ENCODE data around the gene ZNF587.
"Not testable (repeated sequence)": the region's sequence is repeated elsewhere in the genome, so short reads cannot be mapped to it uniquely, and the experiment has no call there.

Gene ZNF587

DNA sequence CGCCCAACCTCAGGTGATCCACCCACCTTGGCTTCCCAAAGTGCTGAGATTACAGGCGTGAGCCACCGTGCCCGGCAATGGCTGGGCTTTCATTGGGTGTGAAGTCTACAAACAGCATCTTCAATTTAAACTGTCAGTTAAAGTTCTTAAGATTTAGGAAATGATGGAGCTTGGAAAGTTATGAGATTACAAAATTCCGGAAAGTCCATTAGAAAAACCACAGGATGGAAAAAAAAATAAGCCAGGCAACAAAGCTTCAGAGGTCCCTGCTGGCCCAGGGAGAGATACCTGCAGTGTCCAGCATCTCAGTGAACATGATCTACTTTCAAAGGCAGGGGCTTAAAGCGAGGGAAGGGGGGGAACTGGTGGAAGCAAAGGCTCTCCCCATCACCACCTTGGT, 24.1 kb upstream of the ZNF587 start:
- DNase-seq (no peak), ATAC-seq (ENCODE audit: insufficient read depth, low read depth) (no peak)
- H2AFZ ChIP-seq (ENCODE audit: low read depth, low read length), result no peak overlapping the region
- H3K9ac ChIP-seq (ENCODE audit: low read depth, low read length), result no peak overlapping the region
- no peak overlapping the region for H3K4me3 ChIP-seq (ENCODE audit: low read depth in 1 of 2, low read length in 2 of 2)
- H3K27me3 ChIP-seq (ENCODE audit: insufficient read depth, low read length, poor library complexity), result no peaks in the 10 kb centered on the region
- no peaks in the 10 kb centered on the region for H3K9me3 ChIP-seq (ENCODE audit: insufficient read depth, low read length, severe bottlenecking)
- H4K20me1 ChIP-seq (ENCODE audit: insufficient read depth, low read length), result peaks cover 32% of the 10 kb centered on the region
- TF ChIP-seq, protein P1, sequence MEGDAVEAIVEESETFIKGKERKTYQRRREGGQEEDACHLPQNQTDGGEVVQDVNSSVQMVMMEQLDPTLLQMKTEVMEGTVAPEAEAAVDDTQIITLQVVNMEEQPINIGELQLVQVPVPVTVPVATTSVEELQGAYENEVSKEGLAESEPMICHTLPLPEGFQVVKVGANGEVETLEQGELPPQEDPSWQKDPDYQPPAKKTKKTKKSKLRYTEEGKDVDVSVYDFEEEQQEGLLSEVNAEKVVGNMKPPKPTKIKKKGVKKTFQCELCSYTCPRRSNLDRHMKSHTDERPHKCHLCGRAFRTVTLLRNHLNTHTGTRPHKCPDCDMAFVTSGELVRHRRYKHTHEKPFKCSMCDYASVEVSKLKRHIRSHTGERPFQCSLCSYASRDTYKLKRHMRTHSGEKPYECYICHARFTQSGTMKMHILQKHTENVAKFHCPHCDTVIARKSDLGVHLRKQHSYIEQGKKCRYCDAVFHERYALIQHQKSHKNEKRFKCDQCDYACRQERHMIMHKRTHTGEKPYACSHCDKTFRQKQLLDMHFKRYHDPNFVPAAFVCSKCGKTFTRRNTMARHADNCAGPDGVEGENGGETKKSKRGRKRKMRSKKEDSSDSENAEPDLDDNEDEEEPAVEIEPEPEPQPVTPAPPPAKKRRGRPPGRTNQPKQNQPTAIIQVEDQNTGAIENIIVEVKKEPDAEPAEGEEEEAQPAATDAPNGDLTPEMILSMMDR (IDR thresholded peaks at IDR 0.05; ENCODE audit: borderline replicate concordance, extremely low read depth, low read length, poor library complexity, severe bottlenecking), result no peak
- no peak for TF ChIP-seq EZH2 (IDR thresholded peaks at IDR 0.05; ENCODE audit: borderline replicate concordance, low read depth, low read length, severe bottlenecking)
- no peak overlapping the region for H3K4me2 ChIP-seq (ENCODE audit: insufficient read depth, low read length)
- H3K79me2 ChIP-seq (ENCODE audit: insufficient read depth, low read length), result peaks cover 95% of the 10 kb centered on the region
- peaks cover 11% of the 10 kb centered on the region for H3K4me1 ChIP-seq (ENCODE audit: insufficient read depth, low read length)
- H3K27ac ChIP-seq (ENCODE audit: low read length), result no peak overlapping the region
- H3K36me3 ChIP-seq (ENCODE audit: insufficient read depth, low read length), result peaks cover 55% of the 10 kb centered on the region

DNA sequence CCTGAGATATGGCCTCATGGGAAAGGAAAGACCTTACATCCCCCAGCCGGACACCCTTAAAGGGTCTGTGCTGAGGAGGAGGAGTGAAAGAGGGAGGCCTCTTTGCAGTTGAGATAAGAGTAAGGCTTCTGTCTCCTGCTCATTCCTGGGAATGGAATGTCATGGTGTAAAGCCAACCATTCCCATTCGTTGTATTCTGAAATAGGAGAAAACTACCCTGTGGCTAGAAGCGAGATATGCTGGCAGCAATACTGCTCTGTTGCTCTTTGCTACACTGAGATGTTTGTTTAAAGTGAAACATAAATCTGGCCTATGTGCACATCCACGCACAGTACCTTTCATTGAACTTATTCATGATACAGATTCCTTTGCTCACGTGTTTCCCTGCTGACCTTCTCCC, 20.3 kb upstream of the ZNF587 start:
- no peak for ATAC-seq (ENCODE audit: insufficient read depth, low read depth)
- peaks cover 18% of the 10 kb centered on the region for H4K20me1 ChIP-seq (ENCODE audit: insufficient read depth, low read length)
- no peak for TF ChIP-seq EZH2 (IDR thresholded peaks at IDR 0.05; ENCODE audit: borderline replicate concordance, low read depth, low read length, severe bottlenecking)
- TF ChIP-seq, protein P1 (IDR thresholded peaks at IDR 0.05; ENCODE audit: borderline replicate concordance, extremely low read depth, low read length, poor library complexity, severe bottlenecking), result no peak

DNA sequence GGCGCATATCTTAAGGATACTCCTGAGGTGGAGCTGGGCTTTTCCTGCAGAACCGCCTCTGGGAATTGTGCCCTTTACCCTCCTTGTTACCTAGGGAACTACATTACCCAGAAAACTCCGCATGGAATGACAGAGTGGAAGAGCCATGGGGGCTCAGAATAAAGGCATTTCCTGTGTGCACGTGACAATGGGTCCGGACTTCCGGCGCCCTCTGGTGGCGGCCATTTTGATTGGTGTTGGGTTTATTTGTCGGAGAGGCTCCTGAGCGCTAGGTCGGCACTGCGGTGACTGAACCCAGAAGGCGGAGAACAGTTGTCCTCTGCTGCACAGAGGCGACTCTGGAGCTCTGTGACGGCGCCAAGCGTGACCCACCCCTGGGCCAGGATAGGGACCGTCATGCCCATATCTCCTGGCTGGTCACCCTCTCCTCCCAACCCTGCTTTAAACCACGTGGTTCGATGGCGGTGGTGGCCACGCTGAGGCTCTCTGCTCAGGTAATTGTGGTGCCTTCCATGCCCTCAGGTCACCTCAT, 19.5 kb upstream of the ZNF587 start, which contains the start of gene ZNF587B:
TSS of gene ZNF587B (plus strand) at position 229 of the 532 bp plus-strand sequence. CDS start at position 459, 230 bp downstream.
- H3K27me3 ChIP-seq (ENCODE audit: insufficient read depth, low read length, poor library complexity), result no peaks in the 10 kb centered on the region
- no peak within 1 kb of the TSS for H3K4me3 ChIP-seq (ENCODE audit: low read depth in 1 of 2, low read length in 2 of 2)
- H4K20me1 ChIP-seq (ENCODE audit: insufficient read depth, low read length), result peaks cover 18% of the 10 kb centered on the region
- peaks cover 29% of the 10 kb centered on the region for H3K36me3 ChIP-seq (ENCODE audit: insufficient read depth, low read length)
- H2AFZ ChIP-seq (ENCODE audit: low read depth, low read length), result no peak within 1 kb of the TSS
- no peak within 1 kb of the TSS for H3K4me2 ChIP-seq (ENCODE audit: insufficient read depth, low read length)
- peaks cover 81% of the 10 kb centered on the region for H3K79me2 ChIP-seq (ENCODE audit: insufficient read depth, low read length)
- ATAC-seq (ENCODE audit: insufficient read depth, low read depth), result peak; percentile 81
- TF ChIP-seq, protein P1 (IDR thresholded peaks at IDR 0.05; ENCODE audit: borderline replicate concordance, extremely low read depth, low read length, poor library complexity, severe bottlenecking), result peak; percentile 67
- no peak for TF ChIP-seq EZH2 (IDR thresholded peaks at IDR 0.05; ENCODE audit: borderline replicate concordance, low read depth, low read length, severe bottlenecking)
- DNase-seq, result peak; percentile 61
- H3K9me3 ChIP-seq (ENCODE audit: insufficient read depth, low read length, severe bottlenecking), result no peaks in the 10 kb centered on the region
- no peak within 1 kb of the TSS for H3K27ac ChIP-seq (ENCODE audit: low read length)
- no peak within 1 kb of the TSS for H3K9ac ChIP-seq (ENCODE audit: low read depth, low read length)
- H3K4me1 ChIP-seq (ENCODE audit: insufficient read depth, low read length), result no peaks in the 10 kb centered on the region

More for the DNA sequence above, 20.3 kb upstream of the ZNF587 start:
- H3K4me2 ChIP-seq (ENCODE audit: insufficient read depth, low read length), result no peak overlapping the region
- H2AFZ ChIP-seq (ENCODE audit: low read depth, low read length), result no peak overlapping the region
- H3K36me3 ChIP-seq (ENCODE audit: insufficient read depth, low read length), result peaks cover 31% of the 10 kb centered on the region
- no peaks in the 10 kb centered on the region for H3K9me3 ChIP-seq (ENCODE audit: insufficient read depth, low read length, severe bottlenecking)
- peaks cover 87% of the 10 kb centered on the region for H3K79me2 ChIP-seq (ENCODE audit: insufficient read depth, low read length)
- DNase-seq, result no peak
- no peak overlapping the region for H3K9ac ChIP-seq (ENCODE audit: low read depth, low read length)
- H3K27ac ChIP-seq (ENCODE audit: low read length), result no peak overlapping the region
- no peak overlapping the region for H3K4me3 ChIP-seq (ENCODE audit: low read depth in 1 of 2, low read length in 2 of 2)
- no peaks in the 10 kb centered on the region for H3K4me1 ChIP-seq (ENCODE audit: insufficient read depth, low read length)
- H3K27me3 ChIP-seq (ENCODE audit: insufficient read depth, low read length, poor library complexity), result no peaks in the 10 kb centered on the region

DNA sequence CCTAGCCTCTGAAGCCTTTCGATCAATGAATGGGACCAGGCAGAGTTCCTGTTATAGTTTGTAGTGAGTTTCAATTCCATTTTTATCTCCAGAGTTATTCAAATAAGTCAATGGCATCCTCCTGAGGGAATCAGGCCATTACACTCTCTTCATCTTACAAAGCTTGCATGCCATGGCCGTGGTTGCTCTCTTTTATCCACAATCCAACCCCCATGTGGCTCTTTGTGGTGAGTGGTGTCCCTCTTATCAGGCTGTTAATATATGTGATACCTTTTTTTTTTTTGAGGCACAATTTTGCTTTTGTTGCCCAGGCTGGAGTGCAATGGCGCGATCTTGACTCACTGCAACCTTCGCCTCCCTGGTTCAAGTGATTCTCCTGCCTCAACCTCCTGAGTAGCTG, 12.7 kb upstream of the ZNF587 start:
- not testable (repeated sequence) for DNase-seq; H3K27ac ChIP-seq (ENCODE audit: low read length); H3K4me2 ChIP-seq (ENCODE audit: insufficient read depth, low read length); H4K20me1 ChIP-seq (ENCODE audit: insufficient read depth, low read length); H3K27me3 ChIP-seq (ENCODE audit: insufficient read depth, low read length, poor library complexity); ATAC-seq (ENCODE audit: insufficient read depth, low read depth); H2AFZ ChIP-seq (ENCODE audit: low read depth, low read length); H3K4me3 ChIP-seq (ENCODE audit: low read depth in 1 of 2, low read length in 2 of 2); H3K9me3 ChIP-seq (ENCODE audit: insufficient read depth, low read length, severe bottlenecking); H3K9ac ChIP-seq (ENCODE audit: low read depth, low read length); H3K4me1 ChIP-seq (ENCODE audit: insufficient read depth, low read length)
- Histone ChIP-seq H3K36me3 (ENCODE audit: insufficient read depth, low read length) (peaks cover 39% of the 10 kb centered on the region), H3K79me2 (ENCODE audit: insufficient read depth, low read length) (peaks cover 43% of the 10 kb centered on the region)

DNA sequence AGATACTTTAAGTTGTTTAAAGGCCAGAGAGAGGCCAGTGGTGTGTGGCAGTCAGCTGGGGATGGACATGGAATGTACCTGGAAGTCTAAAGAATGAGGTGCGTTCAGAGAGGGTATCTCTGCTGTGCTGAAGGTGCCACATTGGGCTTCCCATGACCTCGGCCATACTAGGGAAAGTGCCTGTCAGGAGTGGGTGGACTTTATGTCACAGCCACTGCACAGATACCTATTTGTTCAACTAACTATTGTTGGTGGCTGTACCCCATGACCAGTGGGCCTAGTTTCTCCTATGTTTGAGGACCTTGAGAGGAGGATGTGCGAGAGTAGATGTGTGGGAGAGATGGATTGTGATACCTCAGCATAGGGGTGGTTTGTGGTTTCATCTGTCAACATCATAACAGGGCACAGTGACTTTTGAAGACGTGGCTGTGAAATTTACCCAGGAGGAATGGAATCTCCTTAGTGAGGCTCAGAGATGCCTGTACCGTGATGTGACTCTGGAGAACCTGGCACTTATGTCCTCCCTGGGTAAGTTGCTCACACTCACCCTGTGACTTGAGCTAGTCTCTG, 11.0 kb upstream of the ZNF587 start:
- not testable (repeated sequence) for H3K27ac ChIP-seq (ENCODE audit: low read length); H3K4me1 ChIP-seq (ENCODE audit: insufficient read depth, low read length); H3K27me3 ChIP-seq (ENCODE audit: insufficient read depth, low read length, poor library complexity); H3K9me3 ChIP-seq (ENCODE audit: insufficient read depth, low read length, severe bottlenecking); H3K4me3 ChIP-seq (ENCODE audit: low read depth in 1 of 2, low read length in 2 of 2); H2AFZ ChIP-seq (ENCODE audit: low read depth, low read length); DNase-seq; H4K20me1 ChIP-seq (ENCODE audit: insufficient read depth, low read length); H3K9ac ChIP-seq (ENCODE audit: low read depth, low read length); H3K4me2 ChIP-seq (ENCODE audit: insufficient read depth, low read length)
- peak; percentile 65 for ATAC-seq (ENCODE audit: insufficient read depth, low read depth)
- Histone ChIP-seq H3K36me3 (ENCODE audit: insufficient read depth, low read length) (peaks cover 52% of the 10 kb centered on the region), H3K79me2 (ENCODE audit: insufficient read depth, low read length) (peaks cover 40% of the 10 kb centered on the region)
